Common myeloid progenitor, CD34-positive (primary cell): ENCODE results near the gene RIMBP3B.
"Not testable (repeated sequence)": the region's sequence is repeated elsewhere in the genome, so short reads cannot be mapped to it uniquely, and the experiment has no call there.

Experiments used
- CTCF ChIA-PET: fragments of 350-600 bp; sonication (Branson Sonifier 250); formaldehyde crosslinking; loops from one replicate; lab custom pipeline; 2021; ENCODE audit warnings: antibody characterized with exemption; lab: Charles Lee
- POLR2A ChIA-PET: fragments of 350-600 bp; sonication (Branson Sonifier 250); formaldehyde crosslinking; loops from one replicate; lab custom pipeline; 2021; ENCODE audit warnings: antibody characterized with exemption; lab: Charles Lee
- DNase-seq, 3 donors: peaks; one replicate each; pipeline versions ENCODE4 v3.0.0 to v3.0.0-alpha.2; 2013
- H3K27ac ChIP-seq, 2 experiments: 1 replicate in 1 of 2; 2 replicates in 1 of 2; pipeline ENCODE4 v1.7.0; 2013; ENCODE audit warnings: inconsistent platforms in 2 of 2, low read length in 2 of 2, mild to moderate bottlenecking in 2 of 2, low read depth in 1 of 2, moderate library complexity in 1 of 2; ENCODE audit not compliant: severe bottlenecking in 2 of 2, insufficient read depth in 1 of 2, poor library complexity in 1 of 2
- H3K27me3 ChIP-seq, 5 experiments: replicated peaks in 2 of 5; 1 replicate in 3 of 5; 2 replicates in 2 of 5; pipeline versions ENCODE4 v1.6.1 to v1.7.0; 2013; ENCODE audit warnings: low read length in 4 of 5, mild to moderate bottlenecking in 2 of 5, moderate library complexity in 2 of 5, inconsistent platforms in 1 of 5; ENCODE audit not compliant: insufficient read depth in 5 of 5, control insufficient read depth in 4 of 5
- H3K36me3 ChIP-seq, 4 experiments: 1 replicate in 2 of 4; 2 replicates in 2 of 4; pipeline versions ENCODE4 v1.6.1 to v1.7.0; 2013; ENCODE audit warnings: low read length in 3 of 4, control low read depth in 1 of 4, mild to moderate bottlenecking in 1 of 4; ENCODE audit not compliant: control insufficient read depth in 4 of 4, insufficient read depth in 4 of 4
- H3K4me1 ChIP-seq, 4 experiments: 1 replicate in 3 of 4; 2 replicates in 1 of 4; pipeline versions ENCODE4 v1.6.1 to v1.7.1; 2013; ENCODE audit warnings: low read length in 3 of 4, mild to moderate bottlenecking in 3 of 4, control low read depth in 1 of 4, inconsistent platforms in 1 of 4, moderate library complexity in 1 of 4; ENCODE audit not compliant: control insufficient read depth in 4 of 4, insufficient read depth in 4 of 4; ENCODE audit errors: control extremely low read depth in 1 of 4
- H3K4me3 ChIP-seq, 7 experiments: 1 replicate in 4 of 7; 2 replicates in 3 of 7; pipeline versions ENCODE4 v1.5.1 to v1.7.0; 2013; ENCODE audit warnings: mild to moderate bottlenecking in 7 of 7, low read length in 6 of 7, moderate library complexity in 6 of 7, inconsistent platforms in 2 of 7, low read depth in 2 of 7, control low read depth in 1 of 7; ENCODE audit not compliant: insufficient read depth in 4 of 7, control insufficient read depth in 1 of 7; ENCODE audit errors: extremely low read depth in 1 of 7
- H3K9me3 ChIP-seq, 5 experiments: 1 replicate in 4 of 5; 2 replicates in 1 of 5; pipeline versions ENCODE4 v1.6.1 to v1.7.1; 2013; ENCODE audit warnings: low read length in 4 of 5, mild to moderate bottlenecking in 2 of 5, inconsistent platforms in 1 of 5, low read depth in 1 of 5, moderate library complexity in 1 of 5; ENCODE audit not compliant: control insufficient read depth in 4 of 5, insufficient read depth in 2 of 5; ENCODE audit errors: control extremely low read depth in 1 of 5
- WGBS: methylation state at CpG from one replicate; pipeline ENCODE4 v1.1.5; 2013; ENCODE audit not compliant: insufficient coverage; 5-methylcytosine and 5-hydroxymethylcytosine counted together

Gene RIMBP3B

GRCh38 chr22:21438013-21438412 is 54.5 kb downstream of the RIMBP3B start:
- H3K4me3 ChIP-seq, H3K36me3 ChIP-seq, H3K9me3 ChIP-seq, H3K27me3 ChIP-seq, H3K4me1 ChIP-seq, POLR2A ChIA-PET, H3K27ac ChIP-seq, CTCF ChIA-PET, DNase-seq: not testable (repeated sequence)
- no CpG with 5 or more reads among the region's 6 CpGs for WGBS
